VCaP (cell line): ENCODE data around the gene IGFBP3.

Experiments used
- H3K27ac ChIP-seq: fragments of 450-650 bp; 2 replicates; pipeline ENCODE4 v1.5.1; 2017
- TF ChIP-seq, protein P1 (sequence below): fragments of 450-650 bp; conservative IDR thresholded peaks from 2 replicates; pipeline ENCODE4 v1.5.1; 2017; ENCODE audit warnings: mild to moderate bottlenecking, moderate library complexity

The IGFBP3 gene

DNA sequence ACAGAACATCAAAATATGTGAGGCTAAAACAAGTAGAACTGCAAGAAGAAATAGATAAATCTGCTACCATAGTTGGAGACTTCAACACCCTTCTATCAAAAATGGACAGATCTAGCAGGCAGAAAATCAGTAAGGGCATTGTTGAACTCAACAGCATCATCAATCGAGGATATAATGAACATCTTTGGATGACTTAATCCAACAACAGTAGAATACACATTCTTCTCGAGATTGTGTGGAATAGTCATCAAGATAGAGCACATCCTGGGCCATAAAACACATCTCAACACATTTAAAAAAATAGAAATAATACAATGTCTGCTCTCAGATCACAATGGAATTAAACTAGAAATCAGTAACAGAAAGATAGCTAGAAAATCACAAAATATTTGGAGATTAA lies 22.9 kb downstream of the IGFBP3 start:
- no peak overlapping the region for H3K27ac ChIP-seq
- TF ChIP-seq, protein P1, sequence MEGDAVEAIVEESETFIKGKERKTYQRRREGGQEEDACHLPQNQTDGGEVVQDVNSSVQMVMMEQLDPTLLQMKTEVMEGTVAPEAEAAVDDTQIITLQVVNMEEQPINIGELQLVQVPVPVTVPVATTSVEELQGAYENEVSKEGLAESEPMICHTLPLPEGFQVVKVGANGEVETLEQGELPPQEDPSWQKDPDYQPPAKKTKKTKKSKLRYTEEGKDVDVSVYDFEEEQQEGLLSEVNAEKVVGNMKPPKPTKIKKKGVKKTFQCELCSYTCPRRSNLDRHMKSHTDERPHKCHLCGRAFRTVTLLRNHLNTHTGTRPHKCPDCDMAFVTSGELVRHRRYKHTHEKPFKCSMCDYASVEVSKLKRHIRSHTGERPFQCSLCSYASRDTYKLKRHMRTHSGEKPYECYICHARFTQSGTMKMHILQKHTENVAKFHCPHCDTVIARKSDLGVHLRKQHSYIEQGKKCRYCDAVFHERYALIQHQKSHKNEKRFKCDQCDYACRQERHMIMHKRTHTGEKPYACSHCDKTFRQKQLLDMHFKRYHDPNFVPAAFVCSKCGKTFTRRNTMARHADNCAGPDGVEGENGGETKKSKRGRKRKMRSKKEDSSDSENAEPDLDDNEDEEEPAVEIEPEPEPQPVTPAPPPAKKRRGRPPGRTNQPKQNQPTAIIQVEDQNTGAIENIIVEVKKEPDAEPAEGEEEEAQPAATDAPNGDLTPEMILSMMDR, result no peak

DNA sequence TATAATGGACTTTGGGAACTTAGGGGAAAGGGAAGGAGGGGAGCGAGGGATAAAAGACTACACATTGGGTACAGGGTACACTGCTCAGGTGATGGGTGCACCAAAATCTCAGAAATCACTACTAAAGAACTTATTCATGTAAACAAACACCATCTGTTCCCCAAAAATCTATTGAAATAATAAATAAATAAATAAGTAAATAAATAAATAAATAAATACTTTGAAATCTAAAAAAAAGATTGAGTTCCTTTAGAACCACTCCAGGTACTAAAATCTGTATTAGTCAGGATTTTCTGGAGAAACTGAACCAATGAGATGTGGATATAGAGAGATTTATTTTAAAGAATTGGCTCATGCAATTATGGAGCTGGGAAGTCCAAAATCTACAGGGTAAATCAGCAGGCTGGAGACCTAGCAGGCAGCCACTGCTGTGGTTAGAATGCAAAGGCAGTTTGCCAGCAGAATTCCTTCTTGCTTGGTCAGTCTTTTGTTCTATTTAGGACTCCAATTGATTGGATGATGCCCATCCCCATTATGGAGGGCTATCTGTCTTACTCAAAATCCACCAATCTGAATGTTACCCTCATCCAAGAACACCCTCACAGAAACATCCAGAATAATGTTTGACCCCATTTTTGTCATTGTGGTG lies 23.9 kb downstream of the IGFBP3 start:
- no peak overlapping the region for H3K27ac ChIP-seq
- TF ChIP-seq, protein P1, result no peak

DNA sequence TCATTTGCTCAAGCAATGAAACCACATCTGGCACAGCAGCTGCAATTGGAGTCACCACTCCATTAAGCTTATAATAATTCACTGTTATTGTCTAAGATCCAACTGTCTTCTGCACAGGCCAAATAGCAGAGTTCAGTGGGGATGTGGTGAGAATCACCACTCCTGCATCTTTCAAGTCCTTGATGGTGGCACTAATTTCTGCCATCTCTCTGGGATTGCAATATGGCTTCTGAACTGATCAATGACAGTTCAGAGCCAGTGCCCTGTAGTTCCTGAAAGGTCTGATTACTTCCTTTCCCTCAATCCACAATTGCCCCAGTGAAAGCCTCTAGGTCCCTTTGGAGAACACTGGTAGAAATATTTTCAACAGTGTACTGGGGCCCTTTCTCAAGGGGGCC lies 26.4 kb downstream of the IGFBP3 start:
- TF ChIP-seq, protein P1, result no peak
- H3K27ac ChIP-seq, result no peak overlapping the region

DNA sequence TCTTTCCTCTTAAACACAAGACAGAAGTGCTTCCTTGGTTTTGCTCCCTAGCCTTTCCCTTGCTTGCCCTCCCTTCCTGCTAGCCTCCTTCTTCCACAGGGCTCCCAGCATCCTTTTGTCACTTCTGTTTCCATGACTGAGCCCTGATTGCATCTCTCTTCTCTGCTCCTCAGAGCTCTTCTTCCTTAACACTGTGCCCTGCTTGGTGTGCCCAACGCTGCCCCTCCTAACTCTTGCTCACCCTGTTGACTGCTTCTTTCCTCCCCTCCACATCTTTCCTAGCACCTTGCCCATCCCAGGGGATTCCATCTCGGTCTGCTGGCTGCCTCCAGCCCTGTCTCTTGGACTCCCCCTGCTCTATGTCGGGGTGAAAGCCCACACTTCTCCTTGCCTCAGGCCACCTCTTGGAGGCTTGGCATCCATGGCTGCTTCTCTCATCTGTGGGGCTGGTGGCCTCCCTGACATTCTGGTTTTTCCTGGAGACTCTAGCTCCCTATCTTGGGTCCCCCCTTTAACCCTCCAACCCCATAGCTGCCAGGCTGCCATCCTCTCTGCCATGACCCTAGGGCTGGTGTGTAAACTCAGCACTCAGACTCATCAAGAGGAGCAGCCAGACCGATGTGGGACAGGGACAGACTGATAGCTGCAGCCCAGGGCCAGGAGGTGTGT lies 26.9 kb downstream of the IGFBP3 start:
- TF ChIP-seq, protein P1, result no peak
- H3K27ac ChIP-seq, result no peak overlapping the region

DNA sequence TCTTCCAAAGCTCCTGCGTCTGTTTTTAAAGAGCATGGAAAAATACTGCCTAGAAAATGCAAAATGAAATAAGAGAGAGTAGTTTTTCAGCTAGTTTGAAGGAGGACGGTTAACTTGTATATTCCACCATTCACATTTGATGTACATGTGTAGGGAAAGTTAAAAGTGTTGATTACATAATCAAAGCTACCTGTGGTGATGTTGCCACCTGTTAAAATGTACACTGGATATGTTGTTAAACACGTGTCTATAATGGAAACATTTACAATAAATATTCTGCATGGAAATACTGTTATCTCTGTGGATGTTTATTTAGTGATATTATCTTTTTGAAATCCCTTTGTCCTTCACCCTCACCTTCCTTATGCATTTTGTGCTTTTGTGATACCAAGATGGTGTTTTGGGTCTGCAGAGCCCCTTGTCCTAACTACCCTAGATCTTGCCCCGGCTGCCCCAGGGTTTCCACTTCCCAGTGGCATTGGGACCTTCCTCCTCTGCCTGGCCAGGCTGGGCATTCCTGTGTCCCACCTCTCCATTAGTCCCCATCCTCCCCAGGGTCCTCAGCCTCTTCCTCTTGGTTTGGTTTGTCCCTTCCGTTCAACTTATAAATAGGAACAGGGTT lies 27.6 kb downstream of the IGFBP3 start:
- H3K27ac ChIP-seq, result no peak overlapping the region
- TF ChIP-seq, protein P1, result no peak

DNA sequence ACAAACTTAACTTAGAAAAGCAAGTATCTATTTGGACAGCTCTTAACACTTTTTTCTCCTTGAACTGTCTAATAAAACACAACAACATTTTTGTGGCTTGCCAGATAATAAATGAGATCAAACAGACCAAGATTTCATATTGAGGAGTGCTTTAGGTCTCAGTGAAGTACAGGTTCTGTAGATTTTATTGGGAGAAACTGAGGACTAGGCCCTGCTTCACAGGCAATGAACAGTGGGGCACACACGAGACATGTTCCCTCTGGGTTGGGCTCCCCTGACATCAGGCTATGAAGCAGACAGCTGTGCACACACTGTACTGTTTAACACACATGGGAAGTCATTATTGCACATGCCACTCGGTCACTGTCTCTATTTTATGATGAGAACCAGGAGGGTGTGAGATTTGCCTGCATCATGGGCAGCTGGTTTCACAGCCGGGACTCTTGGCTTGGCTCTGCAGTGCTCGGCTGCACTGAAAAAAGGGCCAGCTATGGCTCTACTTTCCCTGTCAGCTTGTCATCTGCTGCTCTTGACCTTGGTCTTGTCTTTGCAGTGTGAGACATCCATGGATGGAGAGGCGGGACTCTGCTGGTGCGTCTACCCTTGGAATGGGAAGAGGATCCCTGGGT lies 28.6 kb downstream of the IGFBP3 start:
- H3K27ac ChIP-seq, result no peak overlapping the region
- TF ChIP-seq, protein P1, result no peak
